HuH-7 (cell line): ENCODE results near the gene SMOC1.

Source experiments
- DNase-seq: peaks from one replicate; pipeline ENCODE4 v3.0.0; 2011; ENCODE audit warnings: low spot score

Gene SMOC1

DNA sequence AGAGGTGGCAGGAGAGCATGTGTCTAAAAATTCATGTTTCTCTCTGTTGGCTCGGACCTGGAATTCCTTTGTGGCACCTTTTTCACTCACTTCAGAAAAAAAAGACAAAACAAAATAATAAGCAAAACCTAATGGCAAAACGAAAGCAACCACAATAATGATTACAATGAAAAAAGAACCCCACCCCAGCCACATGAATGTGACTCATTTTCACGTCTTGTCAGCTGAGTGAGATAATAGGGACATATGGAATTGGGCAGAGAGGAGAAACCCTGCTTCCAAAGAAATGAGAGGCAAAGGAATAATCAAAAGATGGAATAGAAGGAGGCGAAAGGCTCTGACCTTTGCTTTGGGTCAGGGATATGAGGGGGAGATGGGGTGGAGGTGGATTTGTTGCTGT lies 166.1 kb downstream of the SMOC1 start:
- DNase-seq: no peak

DNA sequence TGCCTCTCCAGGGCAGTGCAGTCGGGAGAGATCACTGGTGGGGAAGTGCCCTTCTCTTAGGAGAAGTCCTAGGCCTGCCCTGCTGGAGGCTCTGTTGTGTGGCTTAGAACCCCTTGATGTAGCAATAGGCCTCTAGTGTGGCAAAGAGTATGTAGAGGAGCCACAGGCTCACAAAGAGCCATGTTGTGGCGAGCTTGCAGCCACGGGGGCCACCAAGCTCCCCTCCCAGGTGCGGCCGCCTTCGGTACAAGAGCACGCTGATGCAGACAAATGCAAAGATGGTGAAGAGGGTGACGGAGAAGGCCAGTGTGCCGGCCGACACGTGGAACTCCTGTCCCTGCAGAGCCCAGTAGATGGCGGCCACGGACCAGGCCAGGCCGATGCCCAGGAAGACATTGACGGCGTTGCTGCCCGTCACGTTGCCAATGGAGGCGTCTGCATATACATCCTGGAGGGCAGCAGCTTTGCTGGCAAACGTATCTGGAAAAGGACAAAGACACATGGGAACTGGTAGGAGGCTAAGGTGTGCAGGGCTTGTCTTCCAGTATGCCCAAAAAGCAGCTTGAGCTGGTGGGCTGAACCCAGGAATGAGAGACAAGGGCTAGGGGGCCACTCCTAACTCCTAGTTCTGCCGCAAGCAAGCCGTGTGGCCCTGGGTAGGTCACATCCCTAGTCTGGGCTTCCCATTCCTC lies 166.8 kb downstream of the SMOC1 start:
- DNase-seq: peak; percentile 70

DNA sequence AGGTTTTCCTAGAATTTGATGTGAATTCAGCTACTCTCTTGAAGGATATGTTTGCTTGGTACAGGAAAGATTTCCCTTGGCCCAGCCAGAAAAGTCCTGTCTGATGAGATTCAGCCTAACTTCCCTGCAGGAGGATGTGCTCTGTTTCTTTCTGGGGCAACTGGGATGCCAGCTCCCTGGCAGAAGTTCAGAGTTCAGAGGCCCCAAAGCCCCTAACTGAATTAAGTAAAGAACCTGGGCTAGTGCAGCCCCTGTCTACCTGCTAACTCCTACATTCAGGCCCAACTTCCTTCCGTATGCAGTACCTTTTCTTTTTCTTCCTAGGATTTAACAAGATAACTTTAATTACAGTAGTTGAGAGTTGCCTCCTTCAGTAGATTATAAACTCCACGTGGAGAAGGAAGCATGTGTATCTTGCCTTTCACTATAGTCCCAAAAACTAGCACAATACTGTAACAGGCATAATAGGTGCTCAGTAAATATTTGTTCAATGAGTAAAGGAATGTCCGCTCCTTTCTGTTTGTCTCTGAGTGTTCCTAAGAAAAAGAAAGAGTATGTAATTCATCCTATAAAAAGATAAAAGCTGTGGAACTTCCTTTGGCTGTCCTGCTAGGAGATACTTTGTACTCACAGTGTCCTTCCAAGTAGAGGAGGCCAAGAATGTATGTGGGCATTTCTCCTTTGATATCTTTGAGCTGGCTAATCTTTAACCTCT lies 168.5 kb downstream of the SMOC1 start:
- DNase-seq: no peak

DNA sequence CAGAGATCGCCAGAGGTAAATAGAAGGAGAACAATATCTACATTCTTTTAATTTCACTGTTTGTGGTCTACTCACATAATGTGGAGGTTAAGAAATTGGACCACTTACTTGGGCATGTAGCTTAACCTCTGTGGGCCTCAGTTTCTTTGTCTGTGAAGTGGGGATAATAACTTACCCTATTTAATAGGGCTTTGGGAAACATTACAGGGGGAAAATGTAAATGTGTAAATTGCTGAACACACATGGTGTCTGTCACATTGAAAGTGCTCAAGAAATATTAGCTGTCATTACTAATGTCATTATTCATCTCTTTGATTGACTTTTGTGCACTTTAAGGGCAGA lies 169.1 kb downstream of the SMOC1 start:
- DNase-seq: no peak

DNA sequence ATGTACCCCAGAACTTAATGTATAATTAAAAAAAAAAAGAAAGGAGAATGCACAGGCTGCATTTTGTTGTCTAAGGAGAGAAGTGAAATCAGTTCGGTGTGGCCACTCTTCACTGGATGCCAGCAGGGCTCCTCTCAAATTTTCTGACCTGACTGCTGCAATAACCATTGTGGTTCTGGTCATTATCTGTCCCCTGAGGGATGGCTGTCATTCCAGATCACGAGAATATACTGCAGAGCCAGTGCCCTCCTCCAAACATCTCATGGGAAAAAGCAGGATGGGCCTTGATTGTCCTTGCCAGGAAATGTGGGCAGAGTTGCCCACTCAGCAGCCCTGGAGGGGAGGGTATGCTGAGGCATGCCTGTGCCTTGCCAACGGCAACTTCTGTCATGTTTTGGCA lies 170.4 kb downstream of the SMOC1 start:
- no peak for DNase-seq

DNA sequence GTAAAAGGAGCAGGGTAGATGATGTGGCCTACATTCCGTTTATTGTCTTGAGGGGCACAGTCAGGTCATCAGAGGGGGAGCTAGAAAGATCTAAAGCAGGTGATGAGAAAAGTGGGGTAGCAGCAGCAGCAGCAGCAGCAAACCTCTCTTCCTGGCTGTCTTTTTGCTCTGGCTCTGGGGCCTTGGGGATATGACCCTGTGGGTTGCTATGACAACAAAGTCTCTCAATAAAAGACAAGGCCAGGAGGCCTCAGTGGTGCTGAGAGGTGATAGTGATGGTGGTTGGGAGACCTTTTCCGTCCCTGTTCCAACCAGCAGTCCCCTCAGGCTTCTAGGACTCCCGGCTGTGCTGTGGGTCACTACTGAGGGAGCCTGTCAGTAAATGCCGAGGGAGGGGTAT lies 170.9 kb downstream of the SMOC1 start:
- DNase-seq: no peak

DNA sequence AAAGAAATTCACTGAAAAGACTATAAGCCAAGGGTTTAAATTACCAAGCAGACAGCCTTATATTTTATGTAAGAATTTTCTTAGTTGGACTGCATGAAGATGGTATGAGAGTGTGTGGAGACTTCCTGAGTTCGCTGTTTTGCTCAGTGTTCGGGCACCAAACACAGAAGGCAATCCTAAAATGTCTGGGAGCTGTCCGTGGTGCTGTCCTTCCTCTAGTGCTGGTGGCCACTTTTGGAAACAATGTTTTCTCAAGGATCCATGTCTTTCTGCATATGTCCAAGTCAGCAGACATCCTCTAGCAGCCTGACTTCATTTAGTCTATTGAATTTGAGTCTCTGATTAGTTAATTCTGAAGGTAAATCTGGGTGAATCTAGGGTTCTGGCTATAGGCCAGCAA lies 173.8 kb downstream of the SMOC1 start:
- DNase-seq: no peak

DNA sequence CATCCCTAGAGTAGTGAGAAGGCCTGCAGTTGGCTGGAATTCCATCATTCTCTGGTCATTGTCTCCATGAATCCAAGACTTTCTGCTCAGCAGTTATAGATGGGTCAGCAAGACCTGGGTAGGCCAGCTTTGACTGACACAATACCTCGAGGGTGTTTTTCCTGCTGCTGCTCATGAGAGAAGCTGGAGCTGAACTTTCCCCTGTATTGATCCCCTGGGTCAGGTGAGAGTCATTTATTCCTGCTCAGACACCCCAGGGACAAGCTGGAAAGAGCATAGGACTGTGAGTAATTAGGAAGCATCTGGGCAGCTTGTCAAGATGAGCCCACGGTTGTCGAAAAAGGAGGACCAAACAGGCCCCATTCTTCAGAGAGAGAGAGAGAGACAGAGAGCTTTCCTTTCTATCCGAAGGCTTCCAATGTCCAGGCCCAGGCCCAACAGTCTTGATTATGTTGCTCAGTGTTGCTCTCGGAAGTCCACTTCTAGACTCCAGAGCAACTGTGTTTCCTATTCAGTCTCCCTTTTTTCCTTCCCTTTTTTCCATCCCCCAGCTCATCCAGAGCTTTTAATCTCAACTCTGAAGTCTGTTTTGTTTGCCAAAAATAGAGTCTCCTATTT lies 178.4 kb downstream of the SMOC1 start:
- DNase-seq: no peak

DNA sequence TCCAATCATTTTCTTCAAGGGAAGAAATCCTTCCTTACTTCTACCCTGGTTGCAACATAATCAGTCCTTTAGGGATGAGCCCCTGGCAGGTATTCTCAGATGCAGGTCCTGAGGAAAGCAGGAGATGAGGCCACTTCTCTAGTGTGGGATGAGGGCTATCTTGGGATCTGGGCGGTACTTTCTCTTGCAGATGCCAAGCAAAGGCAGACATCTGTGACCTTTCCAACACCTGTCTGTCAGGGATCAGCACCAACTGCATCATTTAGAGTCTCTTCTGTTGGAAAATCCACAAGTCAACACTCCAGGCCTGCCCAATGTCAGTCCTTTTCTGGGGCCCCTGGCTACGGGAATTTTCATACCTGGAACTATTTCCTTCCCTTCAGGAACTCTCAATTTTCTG lies 180.3 kb downstream of the SMOC1 start:
- DNase-seq: no peak

DNA sequence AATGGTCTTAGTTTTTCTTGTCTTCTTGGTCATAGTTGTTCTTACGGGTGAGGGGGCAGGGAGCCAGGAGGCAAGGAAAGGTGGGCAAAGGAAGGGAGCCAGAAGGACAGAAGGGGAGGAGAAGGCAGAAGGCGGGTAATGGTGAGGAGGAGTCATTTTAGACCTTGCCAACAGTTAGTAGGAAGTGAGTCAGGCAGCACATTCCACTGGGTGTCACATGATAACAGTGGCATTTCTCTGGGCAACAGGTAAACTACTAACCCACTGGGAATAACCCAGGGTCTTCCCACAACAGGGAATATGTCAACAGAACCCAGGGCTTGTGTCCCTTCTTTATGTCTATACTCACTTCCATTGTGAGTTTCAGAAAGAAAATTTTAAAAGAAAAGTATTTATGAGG lies 181.9 kb downstream of the SMOC1 start:
- no peak for DNase-seq

DNA sequence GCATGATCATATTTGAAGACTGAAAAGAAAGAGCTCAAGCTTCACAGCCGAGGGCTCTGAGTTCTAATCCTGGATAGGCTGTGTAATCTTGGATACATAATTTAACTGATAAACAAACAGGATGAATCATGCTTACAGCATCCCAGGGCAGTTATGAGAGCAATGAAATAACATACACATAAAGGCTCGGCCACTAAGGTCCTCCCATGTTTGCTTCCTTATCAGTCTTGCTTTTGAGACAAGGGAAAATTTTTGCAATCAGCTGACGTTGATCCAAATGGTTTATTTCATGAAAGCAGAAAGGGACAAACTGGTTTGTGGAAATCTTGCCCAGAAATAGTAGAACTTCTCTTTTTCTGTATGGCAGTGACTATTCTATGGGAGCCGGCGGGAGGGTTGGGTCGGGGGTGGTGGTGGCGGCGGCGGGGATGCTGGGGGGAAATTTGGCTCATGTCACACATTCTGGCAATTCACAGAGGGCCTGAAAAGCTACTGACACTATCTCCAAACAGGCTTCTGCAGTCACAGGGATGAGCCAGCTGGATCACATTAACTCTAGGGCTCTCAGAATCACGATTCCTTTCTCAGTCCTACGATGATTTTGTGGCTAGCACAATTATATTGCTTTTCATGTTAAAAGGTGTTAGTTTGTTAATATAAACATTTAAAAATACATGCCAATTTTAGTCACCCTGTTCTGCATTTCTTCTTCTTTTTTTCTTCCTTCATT lies 185.1 kb downstream of the SMOC1 start:
- no peak for DNase-seq

DNA sequence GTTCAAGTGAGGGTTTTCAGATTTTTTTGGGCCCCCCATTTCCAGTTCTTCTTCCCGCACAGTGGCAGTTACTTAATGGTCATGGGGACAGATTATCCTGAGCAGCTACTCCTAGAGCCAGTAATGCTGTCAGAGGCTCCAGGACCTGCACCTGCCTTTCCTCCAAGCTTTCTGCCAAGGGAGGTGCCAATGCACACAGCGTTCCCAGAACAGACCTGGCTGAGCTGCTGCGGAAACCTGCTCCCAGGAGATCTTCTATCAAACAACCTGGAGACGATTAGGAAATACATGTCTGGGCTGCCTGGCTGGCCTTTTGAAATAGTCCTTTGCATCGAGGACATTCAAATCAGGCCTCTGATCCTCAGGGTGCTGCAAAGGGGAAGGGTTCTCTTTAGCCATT lies 188.6 kb downstream of the SMOC1 start:
- no peak for DNase-seq

DNA sequence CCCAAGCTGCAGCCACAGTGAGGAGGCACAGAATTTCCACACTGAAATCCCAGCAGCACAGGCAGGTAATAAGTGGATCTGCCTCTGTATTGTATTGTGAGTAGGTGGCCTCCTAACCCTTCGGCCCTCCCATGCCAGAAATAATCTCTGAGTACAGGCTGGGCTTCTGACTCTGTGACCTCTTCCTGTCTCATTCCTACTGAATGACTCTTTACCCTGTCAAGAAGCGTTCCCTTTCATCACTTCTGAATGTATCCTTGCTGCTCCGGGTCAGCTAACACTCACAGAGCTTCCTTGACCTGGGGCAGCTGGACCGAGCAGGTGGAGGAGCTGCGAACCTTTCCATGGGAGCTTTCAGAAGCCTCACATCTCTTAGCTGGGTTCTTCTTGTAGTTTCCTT lies 190.0 kb downstream of the SMOC1 start:
- no peak for DNase-seq

DNA sequence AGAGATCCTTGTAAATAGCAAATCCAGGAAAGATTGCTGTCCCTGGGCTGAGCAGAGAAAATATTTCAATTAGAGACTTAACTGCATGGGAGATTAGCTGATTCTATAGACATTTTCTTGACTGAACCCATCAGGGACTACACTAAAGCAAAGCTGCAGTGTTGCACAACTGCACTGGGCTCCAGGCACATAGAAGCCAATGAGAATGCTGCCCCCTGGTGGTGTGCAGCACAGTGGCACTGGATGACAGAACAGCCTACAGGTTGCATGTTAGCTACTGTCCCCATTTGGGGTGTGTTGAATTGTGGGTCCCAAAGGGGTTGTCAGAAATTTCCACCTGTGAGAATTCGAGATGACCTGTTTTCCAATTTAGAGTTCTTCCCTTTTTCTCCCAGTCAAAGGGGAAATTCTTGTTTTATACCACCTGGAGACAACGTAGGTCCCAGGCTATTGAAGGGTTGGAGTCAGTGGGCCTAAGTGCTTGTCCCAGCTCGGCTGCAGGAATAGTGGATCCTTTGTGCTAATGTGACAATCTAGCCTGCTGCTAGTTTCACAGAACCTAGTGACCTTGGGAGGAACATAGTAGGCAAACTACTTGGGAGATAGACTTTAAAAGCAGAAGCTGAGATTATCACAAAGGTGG lies 194.8 kb downstream of the SMOC1 start:
- peak; percentile 69 for DNase-seq

DNA sequence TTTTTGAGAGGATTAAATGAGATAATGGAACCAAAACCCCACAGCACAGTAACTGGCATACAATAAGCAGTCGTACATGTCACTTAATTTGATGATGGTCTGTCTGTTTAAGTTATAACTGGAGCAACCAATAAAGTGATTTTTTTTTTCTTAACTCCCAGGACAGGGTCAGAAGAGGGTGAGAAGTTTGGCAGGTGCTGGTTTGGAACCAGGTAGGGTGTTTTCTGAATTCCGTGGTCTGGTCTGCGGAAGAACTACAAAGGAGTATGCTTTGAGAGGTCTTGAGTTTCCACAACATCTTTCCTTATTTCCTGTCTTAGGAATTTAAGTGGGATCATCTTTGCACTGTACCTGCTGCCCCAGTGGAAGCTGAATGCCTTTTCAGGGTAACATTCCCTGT lies 197.8 kb downstream of the SMOC1 start:
- DNase-seq: no peak

DNA sequence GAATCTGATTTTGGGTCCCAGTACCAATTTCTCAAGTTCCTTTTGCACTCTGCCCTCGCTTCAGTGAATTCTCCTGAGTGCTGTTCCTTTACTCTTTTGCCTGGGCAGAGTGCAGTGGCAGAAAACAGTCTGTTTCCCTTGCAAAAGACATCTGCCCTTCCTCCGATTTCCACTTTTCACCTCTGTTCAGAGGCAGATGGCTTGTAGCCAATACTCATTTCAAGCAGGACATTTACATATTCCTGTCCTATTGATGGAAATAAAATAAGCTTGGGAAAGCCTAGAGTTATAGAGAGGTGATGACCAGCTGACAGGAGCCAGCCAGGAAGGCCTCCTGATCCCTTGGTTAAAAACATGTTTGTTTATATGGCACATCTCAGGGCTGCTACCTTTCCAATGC lies 198.5 kb downstream of the SMOC1 start:
- no peak for DNase-seq

DNA sequence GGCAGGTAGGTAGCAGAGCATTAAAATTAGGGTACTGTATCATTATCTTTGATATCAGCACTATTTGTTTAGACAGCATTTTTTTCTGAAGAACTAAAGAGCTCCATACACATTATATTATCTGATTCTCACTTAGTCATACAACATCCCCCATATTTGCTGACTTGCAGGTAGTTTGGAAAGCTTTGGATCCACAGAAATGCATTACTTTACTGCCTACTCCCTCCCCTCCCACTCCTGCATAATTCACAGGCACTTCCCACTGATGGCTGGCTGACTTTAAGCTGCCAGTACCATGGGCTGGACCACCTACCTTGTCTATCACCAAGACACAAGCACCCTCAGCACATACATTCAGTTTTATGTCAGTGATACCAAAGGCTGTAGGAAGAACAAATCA lies 199.1 kb downstream of the SMOC1 start:
- no peak for DNase-seq

DNA sequence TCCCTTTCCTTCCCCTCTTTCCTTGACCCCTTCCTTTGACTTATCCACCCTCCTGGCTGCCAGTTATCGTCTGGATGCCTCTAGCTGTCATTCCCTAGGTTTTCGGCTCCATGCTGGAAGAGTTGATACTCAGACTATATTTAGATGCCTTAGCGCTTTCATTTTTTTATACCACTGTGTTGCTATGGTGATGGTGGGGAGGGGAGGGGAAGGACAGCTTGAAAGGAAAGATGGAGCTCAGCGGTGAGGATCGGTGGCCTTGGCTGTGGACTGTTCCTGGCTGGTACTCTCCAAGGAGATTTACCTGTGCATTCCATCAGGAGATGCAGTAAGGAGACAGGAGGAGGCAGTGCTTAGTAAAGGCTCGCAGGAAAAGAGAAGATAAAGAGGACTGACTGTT lies 200.9 kb downstream of the SMOC1 start:
- DNase-seq: no peak
